IMR-90 (cell line): ENCODE measurements around the gene OFD1. TPM values are rescaled to one million over a fixed set of nuclear protein-coding genes. Genes with fewer than 3 reads are reported as not detected.
"Not testable (repeated sequence)": the region's sequence is repeated elsewhere in the genome, so short reads cannot be mapped to it uniquely, and the experiment has no call there.

Experiments
- ATAC-seq: fragments of 200-7000 bp; cut with Tn5 transposase; 2 replicates; pipeline ENCODE4 v1.9.1; 2020; ENCODE audit warnings: low read depth, mild to moderate bottlenecking, moderate library complexity
- BruUV-seq: library from RNA; stranded (reverse); fragments of 400-500 nt; replicated peaks from 2 replicates; lab custom pipeline; 2021; lab: Mats Ljungman, UMichigan
- CTCF ChIA-PET: fragments of 300-600 bp; formaldehyde crosslinking; extraction: SDS; loops from one replicate; lab custom pipeline; 2021; ENCODE audit warnings: antibody characterized with exemption; lab: Yijun Ruan, JAX
- POLR2A ChIA-PET: fragments of 300-600 bp; sonication (Branson Sonifier 250); formaldehyde crosslinking; loops from one replicate; lab custom pipeline; 2022; ENCODE audit warnings: antibody characterized with exemption; ENCODE audit not compliant: unreplicated experiment; lab: Charles Lee
- DNase-seq: peaks from one replicate; pipeline ENCODE4 v3.0.0; 2013
- H2AFZ ChIP-seq: replicated peaks from 2 replicates; pipeline ENCODE3; 2013; ENCODE audit warnings: low read length, mild to moderate bottlenecking; ENCODE audit not compliant: poor library complexity
- H2AK5ac ChIP-seq: 2 replicates; pipeline ENCODE4 v1.6.1; 2013; ENCODE audit warnings: low read depth, low read length, inconsistent platforms
- H2AK9ac ChIP-seq: replicated peaks from 2 replicates; pipeline ENCODE3; 2013; ENCODE audit warnings: mild to moderate bottlenecking, low read depth, low read length, moderate library complexity; ENCODE audit not compliant: poor library complexity
- H2BK120ac ChIP-seq: 2 replicates; pipeline ENCODE4 v1.6.1; 2013; ENCODE audit warnings: low read depth, low read length, inconsistent platforms
- H2BK15ac ChIP-seq: 3 replicates; pipeline ENCODE4 v1.6.1; 2013; ENCODE audit warnings: low read depth, low read length, inconsistent platforms
- H2BK20ac ChIP-seq: 2 replicates; pipeline ENCODE4 v1.6.1; 2013; ENCODE audit warnings: low read depth, mild to moderate bottlenecking, inconsistent platforms, low read length, moderate library complexity
- H2BK5ac ChIP-seq: 2 replicates; pipeline ENCODE4 v1.6.1; 2013; ENCODE audit warnings: mild to moderate bottlenecking, low read depth, low read length, inconsistent platforms; ENCODE audit not compliant: poor library complexity, severe bottlenecking
- H3K14ac ChIP-seq: replicated peaks from 2 replicates; pipeline ENCODE4 v1.6.1; 2013; ENCODE audit warnings: low read depth, low read length, inconsistent platforms
- H3K18ac ChIP-seq: 2 replicates; pipeline ENCODE4 v1.6.1; 2013; ENCODE audit warnings: low read depth, low read length, control low read depth
- H3K23ac ChIP-seq: 2 replicates; pipeline ENCODE4 v1.6.1; 2013; ENCODE audit warnings: low read depth, low read length, inconsistent platforms
- H3K27ac ChIP-seq: 2 replicates; pipeline ENCODE4 v1.5.1; 2013; ENCODE audit warnings: mild to moderate bottlenecking, control low read depth, low read length; ENCODE audit not compliant: insufficient read depth
- H3K27me3 ChIP-seq: 2 replicates; pipeline ENCODE4 v1.6.1; 2013; ENCODE audit warnings: low read length; ENCODE audit not compliant: control insufficient read depth, insufficient read depth
- H3K36me3 ChIP-seq: 2 replicates; pipeline ENCODE4 v1.6.1; 2013; ENCODE audit warnings: low read length, mixed read lengths; ENCODE audit not compliant: control insufficient read depth, insufficient read depth
- H3K4ac ChIP-seq: 2 replicates; pipeline ENCODE4 v1.6.1; 2013; ENCODE audit warnings: low read depth, low read length, inconsistent platforms
- H3K4me1 ChIP-seq: 2 replicates; pipeline ENCODE4 v1.6.1; 2013; ENCODE audit warnings: low read length, mixed read lengths; ENCODE audit not compliant: control insufficient read depth, insufficient read depth
- H3K4me2 ChIP-seq: 2 replicates; pipeline ENCODE4 v1.6.1; 2013; ENCODE audit warnings: low read depth, mild to moderate bottlenecking, control low read depth, low read length, moderate library complexity
- H3K4me3 ChIP-seq: 2 replicates; pipeline ENCODE4 v1.5.1; 2013; ENCODE audit warnings: low read depth, mild to moderate bottlenecking, control low read depth, low read length, moderate library complexity; ENCODE audit not compliant: insufficient read depth
- H3K56ac ChIP-seq: 2 replicates; pipeline ENCODE4 v1.6.1; 2013; ENCODE audit warnings: low read length, inconsistent platforms; ENCODE audit not compliant: insufficient read depth; ENCODE audit errors: extremely low read depth
- H3K79me1 ChIP-seq, 2 experiments: 2 replicates each; pipeline ENCODE4 v1.6.1; 2013; ENCODE audit warnings: low read length in 2 of 2, inconsistent platforms in 1 of 2, low read depth in 1 of 2
- H3K9ac ChIP-seq: 2 replicates; pipeline ENCODE4 v1.6.1; 2013; ENCODE audit warnings: low read depth, low read length, control low read depth
- H3K9me1 ChIP-seq: 2 replicates; pipeline ENCODE4 v1.6.1; 2013; ENCODE audit warnings: low read length, inconsistent platforms; ENCODE audit not compliant: insufficient read depth
- H3K9me3 ChIP-seq: 2 replicates; pipeline ENCODE4 v1.6.1; 2013; ENCODE audit warnings: low read length; ENCODE audit not compliant: control insufficient read depth, insufficient read depth
- H4K20me1 ChIP-seq: 2 replicates; pipeline ENCODE4 v1.6.1; 2013; ENCODE audit warnings: low read length, inconsistent platforms; ENCODE audit not compliant: insufficient read depth
- H4K5ac ChIP-seq: 2 replicates; pipeline ENCODE4 v1.6.1; 2013; ENCODE audit warnings: mild to moderate bottlenecking, low read depth, low read length, control low read depth
- H4K8ac ChIP-seq, 2 experiments: 2 replicates each; pipeline ENCODE4 v1.6.1; 2013; ENCODE audit warnings: low read depth in 2 of 2, low read length in 2 of 2, control low read depth in 1 of 2, inconsistent platforms in 1 of 2
- H4K91ac ChIP-seq: 2 replicates; pipeline ENCODE4 v1.6.1; 2013; ENCODE audit warnings: low read depth, low read length, inconsistent platforms; ENCODE audit not compliant: insufficient read depth
- WGBS, 2 experiments: methylation state at CpG; one replicate each; pipeline versions ENCODE4 v1.1.5 to v1.1.7; 2013; ENCODE audit warnings: missing lambda C conversion rate in 2 of 2; ENCODE audit not compliant: insufficient read length in 1 of 2; ENCODE audit errors: extremely low coverage in 2 of 2; 5-methylcytosine and 5-hydroxymethylcytosine counted together
- dilution Hi-C: fragments of 300-500 bp; cut with HindIII; formaldehyde crosslinking; loops from one replicate; pipeline ENCODE4 v1.14.3; 2018; ENCODE audit warnings: low sequenced_read_pairs; ENCODE audit not compliant: unreplicated experiment
- in situ Hi-C: fragments of 300-500 bp; cut with MboI; formaldehyde crosslinking; loops from 3 replicates; pipeline ENCODE4 v1.14.3; 2019; ENCODE audit warnings: low sequenced_read_pairs, inconsistent platforms, mixed read lengths
- intact Hi-C: fragments of 100-400 bp; cut with micrococcal nuclease; formaldehyde crosslinking; loops from 2 replicates; pipeline ENCODE4 v1.10.0; 2022
- polyA plus RNA-seq, 3 experiments: library from polyadenylated mRNA; depleted of rRNA; stranded (reverse); fragments of >200 nt; gene quantifications; 2 replicates each; pipeline ENCODE4 v1.2.3, GENCODE V29; 2012; ENCODE audit warnings: low replicate concordance in 1 of 3
- total RNA-seq: library from RNA; depleted of rRNA; stranded (reverse); fragments of >200 nt; gene quantifications from 2 replicates; pipeline ENCODE4 v1.2.3, GENCODE V29; 2012

OFD1 gene
- total and polyA plus RNA-seq, 2 of the 4 experiments (the other 2 are of a cell fraction) = 8.4 to 8.6 TPM

- H2BK15ac ChIP-seq, POLR2A ChIA-PET, BruUV-seq, H2AFZ ChIP-seq, ATAC-seq, H4K5ac ChIP-seq, H3K56ac ChIP-seq, H2BK5ac ChIP-seq, intact Hi-C loops, H3K36me3 ChIP-seq, H3K4ac ChIP-seq, H2BK20ac ChIP-seq, H3K27ac ChIP-seq, H2AK5ac ChIP-seq, H3K23ac ChIP-seq, H3K18ac ChIP-seq, H3K14ac ChIP-seq, H4K91ac ChIP-seq, CTCF ChIA-PET, H4K8ac ChIP-seq, H3K4me3 ChIP-seq, dilution Hi-C loops, H3K9me3 ChIP-seq, H2AK9ac ChIP-seq, H3K27me3 ChIP-seq, DNase-seq, H3K9ac ChIP-seq, H3K4me2 ChIP-seq, H2BK120ac ChIP-seq: not testable (repeated sequence)
- 100% methylated on average over 1 of the region's 9 CpGs; no CpG with 5 or more reads in 1 of the 2 experiments for WGBS, 2 experiments
- H3K9me1 ChIP-seq = peaks cover 10% of the 10 kb centered on the region
- peaks cover 23 to 33% of the 10 kb centered on the region in 2 experiments for H3K79me1 ChIP-seq
- in situ Hi-C loops = loop anchor here (25.0 kb wide), 1 partner anchor 763 kb away; no protein-coding TSS in a partner anchor
- H3K4me1 ChIP-seq = peaks cover 11% of the 10 kb centered on the region
- peaks cover 23% of the 10 kb centered on the region for H4K20me1 ChIP-seq
Measured at GRCh38 chrX:13724878-13725277, 9.7 kb upstream of the OFD1 start.

- H3K9me1 ChIP-seq, H3K4ac ChIP-seq, H3K18ac ChIP-seq, intact Hi-C loops, H3K4me3 ChIP-seq, H3K14ac ChIP-seq, H3K4me1 ChIP-seq, H2BK120ac ChIP-seq, H3K4me2 ChIP-seq, H3K36me3 ChIP-seq, H4K91ac ChIP-seq, H3K9ac ChIP-seq, BruUV-seq, H3K27ac ChIP-seq, ATAC-seq, H3K9me3 ChIP-seq, H3K23ac ChIP-seq, H2AK5ac ChIP-seq, H4K5ac ChIP-seq, H2BK20ac ChIP-seq, dilution Hi-C loops, H4K8ac ChIP-seq, POLR2A ChIA-PET, H2AK9ac ChIP-seq, DNase-seq, H3K56ac ChIP-seq, CTCF ChIA-PET, H2AFZ ChIP-seq, H2BK5ac ChIP-seq, H3K27me3 ChIP-seq, H2BK15ac ChIP-seq: not testable (repeated sequence)
- in situ Hi-C loops = loop anchor here (25.0 kb wide), 1 partner anchor 764 kb away; no protein-coding TSS in a partner anchor
- Histone ChIP-seq H4K20me1 (peaks cover 17% of the 10 kb centered on the region), H3K79me1 (peaks cover 10 to 20% of the 10 kb centered on the region in 2 experiments; a peak in 3 of 4 replicates)
- WGBS, 2 experiments = no CpG with 5 or more reads among the region's 2 CpGs
Measured at GRCh38 chrX:13726583-13726982, 8.0 kb upstream of the OFD1 start.
